Trophoblast cell (in vitro differentiated cells and primary cell): Measurements from ENCODE around the gene PRDM16.
"Not testable (repeated sequence)": the region's sequence is repeated elsewhere in the genome, so short reads cannot be mapped to it uniquely, and the experiment has no call there.

Experiments
- DNase-seq, 2 donors: peaks; one replicate each; pipeline ENCODE4 v3.0.0-alpha.2; 2016
- H2AFZ ChIP-seq: 2 replicates; pipeline ENCODE4 v1.6.1; 2013; ENCODE audit warnings: low read length, moderate library complexity, mild to moderate bottlenecking; ENCODE audit not compliant: insufficient read depth, poor library complexity
- H2AK5ac ChIP-seq: 2 replicates; pipeline ENCODE4 v1.6.1; 2013; ENCODE audit warnings: mild to moderate bottlenecking, low read length
- H2BK120ac ChIP-seq: 2 replicates; pipeline ENCODE4 v1.6.1; 2013; ENCODE audit warnings: low read length, mild to moderate bottlenecking, moderate library complexity; ENCODE audit not compliant: insufficient read depth, poor library complexity
- H2BK12ac ChIP-seq: 2 replicates; pipeline ENCODE4 v1.6.1; 2013; ENCODE audit warnings: mild to moderate bottlenecking, low read length, moderate library complexity
- H2BK5ac ChIP-seq: 2 replicates; pipeline ENCODE4 v1.6.1; 2013; ENCODE audit warnings: low read length, low read depth, moderate library complexity, mild to moderate bottlenecking; ENCODE audit not compliant: poor library complexity
- H3K14ac ChIP-seq: 2 replicates; pipeline ENCODE4 v1.6.1; 2013; ENCODE audit warnings: mild to moderate bottlenecking, low read length
- H3K18ac ChIP-seq: 2 replicates; pipeline ENCODE4 v1.6.1; 2013; ENCODE audit warnings: mild to moderate bottlenecking, low read length
- H3K23ac ChIP-seq: 2 replicates; pipeline ENCODE4 v1.6.1; 2013; ENCODE audit warnings: low read length
- H3K27ac ChIP-seq: 2 replicates; pipeline ENCODE4 v1.5.1; 2013; ENCODE audit warnings: low read depth, mild to moderate bottlenecking, inconsistent platforms, low read length, moderate library complexity
- H3K27me3 ChIP-seq: 2 replicates; pipeline ENCODE4 v1.6.1; 2013; ENCODE audit warnings: inconsistent platforms, mild to moderate bottlenecking, low read length, moderate library complexity; ENCODE audit not compliant: insufficient read depth
- H3K36me3 ChIP-seq, 2 experiments: 1 replicate in 1 of 2; 2 replicates in 1 of 2; pipeline ENCODE4 v1.6.1; 2013; ENCODE audit warnings: low read length in 2 of 2, mild to moderate bottlenecking in 2 of 2, moderate library complexity in 1 of 2; ENCODE audit not compliant: insufficient read depth in 2 of 2, control insufficient read depth in 1 of 2
- H3K4ac ChIP-seq: 2 replicates; pipeline ENCODE4 v1.6.1; 2013; ENCODE audit warnings: low read depth, mild to moderate bottlenecking, low read length, moderate library complexity
- H3K4me1 ChIP-seq, 2 experiments: 1 replicate in 1 of 2; 2 replicates in 1 of 2; pipeline ENCODE4 v1.6.1; 2013; ENCODE audit warnings: low read length in 2 of 2, mild to moderate bottlenecking in 2 of 2, moderate library complexity in 1 of 2; ENCODE audit not compliant: insufficient read depth in 2 of 2, control insufficient read depth in 1 of 2
- H3K4me2 ChIP-seq: 2 replicates; pipeline ENCODE4 v1.6.1; 2013; ENCODE audit warnings: inconsistent platforms, mild to moderate bottlenecking, low read length, moderate library complexity
- H3K4me3 ChIP-seq: 2 replicates; pipeline ENCODE4 v1.5.1; 2013; ENCODE audit warnings: mild to moderate bottlenecking, low read depth, low read length, inconsistent platforms
- H3K79me1 ChIP-seq: one replicate; pipeline ENCODE4 v1.6.1; 2013; ENCODE audit warnings: low read length
- H3K79me2 ChIP-seq: 2 replicates; pipeline ENCODE4 v1.6.1; 2013; ENCODE audit warnings: low read length, mild to moderate bottlenecking; ENCODE audit not compliant: control insufficient read depth, insufficient read depth, poor library complexity
- H3K9ac ChIP-seq: 2 replicates; pipeline ENCODE4 v1.6.1; 2013; ENCODE audit warnings: mild to moderate bottlenecking, low read length
- H3K9me3 ChIP-seq: 2 replicates; pipeline ENCODE4 v1.6.1; 2013; ENCODE audit warnings: low read depth, mild to moderate bottlenecking, control low read depth, inconsistent platforms, low read length; ENCODE audit not compliant: insufficient read depth
- H4K12ac ChIP-seq: 2 replicates; pipeline ENCODE4 v1.6.1; 2013; ENCODE audit warnings: low read depth, mild to moderate bottlenecking, low read length, moderate library complexity
- H4K8ac ChIP-seq: 2 replicates; pipeline ENCODE4 v1.6.1; 2013; ENCODE audit warnings: low read depth, mild to moderate bottlenecking, low read length, moderate library complexity
- H4K91ac ChIP-seq: one replicate; pipeline ENCODE4 v1.6.1; 2013; ENCODE audit warnings: low read depth, mild to moderate bottlenecking, low read length, moderate library complexity
- WGBS: extraction: QIAGEN DNeasy Blood & Tissue Kit; methylation state at CpG from one replicate; pipeline ENCODE4 v1.1.7; 2013; ENCODE audit warnings: missing lambda C conversion rate; ENCODE audit not compliant: insufficient read length, insufficient coverage; ENCODE audit errors: extremely low coverage; 5-methylcytosine and 5-hydroxymethylcytosine counted together

The PRDM16 gene

DNA sequence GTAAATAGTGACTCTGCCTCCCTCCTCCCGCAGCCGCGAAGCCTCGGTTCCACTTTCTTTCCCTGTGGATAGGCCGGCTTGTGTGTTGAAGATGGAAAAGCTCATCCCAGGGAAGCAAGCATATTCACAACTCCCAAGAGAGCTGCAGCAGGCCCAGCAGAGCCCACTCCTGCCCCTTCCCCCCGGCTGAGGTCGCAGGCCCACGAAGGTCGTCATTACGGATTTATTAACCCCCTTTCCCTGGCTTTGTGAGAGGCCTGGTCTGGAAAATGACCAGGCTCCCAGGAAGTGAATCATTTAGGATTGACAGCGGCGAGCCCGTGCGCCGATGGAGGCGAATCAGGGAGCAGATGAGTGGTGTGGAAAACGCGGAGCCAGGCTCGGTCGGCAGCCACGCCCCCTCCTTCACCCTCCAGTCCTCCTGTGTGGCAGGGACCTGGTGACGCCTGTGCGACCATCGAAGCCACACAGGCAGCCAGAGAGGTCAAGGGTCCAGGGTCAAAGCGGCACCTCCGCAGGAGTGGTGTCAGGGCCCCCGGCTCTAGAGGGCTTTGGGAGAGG is 93.4 kb downstream of the PRDM16 start:
- no peak overlapping the region for H2BK5ac ChIP-seq
- DNase-seq, result no peak
- no peaks in the 10 kb centered on the region for H3K79me2 ChIP-seq
- no peak overlapping the region for H4K91ac ChIP-seq
- H3K9me3 ChIP-seq, result no peaks in the 10 kb centered on the region
- no peak overlapping the region for H3K9ac ChIP-seq
- no peak overlapping the region for H3K4ac ChIP-seq
- no peaks in the 10 kb centered on the region for H3K4me1 ChIP-seq
- H3K4me3 ChIP-seq, result no peak overlapping the region
- H3K27ac ChIP-seq, result no peak overlapping the region
- no peak overlapping the region for H2BK12ac ChIP-seq
- no peaks in the 10 kb centered on the region for H3K79me1 ChIP-seq
- H2AK5ac ChIP-seq, result no peak overlapping the region
- H2BK120ac ChIP-seq, result no peak overlapping the region
- no peaks in the 10 kb centered on the region for H3K36me3 ChIP-seq
- H3K27me3 ChIP-seq, result no peaks in the 10 kb centered on the region
- no peak overlapping the region for H4K12ac ChIP-seq
- no peak overlapping the region for H4K8ac ChIP-seq
- no peak overlapping the region for H3K23ac ChIP-seq
- no peak overlapping the region for H3K14ac ChIP-seq
- H3K18ac ChIP-seq, result no peak overlapping the region
- H3K4me2 ChIP-seq, result no peak overlapping the region
- no CpG with 5 or more reads among the region's 27 CpGs for WGBS
- no peak overlapping the region for H2AFZ ChIP-seq

- no peak for DNase-seq
Observed at GRCh38 chr1:3163356-3163755, 94.4 kb downstream of the PRDM16 start.

GRCh38 chr1:3164671-3165070 is 95.7 kb downstream of the PRDM16 start:
- no peak for DNase-seq
- Histone ChIP-seq H4K12ac (no peak overlapping the region), H2BK12ac (no peak overlapping the region), H3K18ac (no peak overlapping the region), H3K4ac (no peak overlapping the region), H3K14ac (no peak overlapping the region), H3K36me3 (no peaks in the 10 kb centered on the region), H3K27ac (no peak overlapping the region), H2BK5ac (no peak overlapping the region), H4K91ac (no peak overlapping the region), H4K8ac (no peak overlapping the region), H2AFZ (no peak overlapping the region), H3K79me2 (no peaks in the 10 kb centered on the region), H2AK5ac (no peak overlapping the region), H3K9me3 (no peaks in the 10 kb centered on the region), H3K4me3 (no peak overlapping the region), H3K79me1 (no peaks in the 10 kb centered on the region), H3K23ac (no peak overlapping the region), H3K4me2 (no peak overlapping the region), H3K4me1 (no peaks in the 10 kb centered on the region), H3K9ac (no peak overlapping the region), H2BK120ac (no peak overlapping the region), H3K27me3 (no peaks in the 10 kb centered on the region)
- WGBS, result no CpG with 5 or more reads among the region's 21 CpGs

More at GRCh38 chr1:3163356-3163755, 94.4 kb downstream of the PRDM16 start:
- H3K4me1 ChIP-seq, result no peaks in the 10 kb centered on the region
- H2BK5ac ChIP-seq, result no peak overlapping the region
- no peak overlapping the region for H3K27ac ChIP-seq
- H3K79me1 ChIP-seq, result no peaks in the 10 kb centered on the region
- H3K79me2 ChIP-seq, result no peaks in the 10 kb centered on the region
- no peaks in the 10 kb centered on the region for H3K9me3 ChIP-seq
- H3K23ac ChIP-seq, result no peak overlapping the region
- no CpG with 5 or more reads among the region's 15 CpGs for WGBS
- no peak overlapping the region for H2AK5ac ChIP-seq
- no peak overlapping the region for H3K14ac ChIP-seq
- no peak overlapping the region for H2BK12ac ChIP-seq
- no peak overlapping the region for H4K8ac ChIP-seq
- H3K9ac ChIP-seq, result no peak overlapping the region
- no peak overlapping the region for H3K4me2 ChIP-seq
- H3K4me3 ChIP-seq, result peak overlapping the region; percentile 35
- no peak overlapping the region for H4K12ac ChIP-seq
- H4K91ac ChIP-seq, result no peak overlapping the region
- H3K4ac ChIP-seq, result no peak overlapping the region
- no peak overlapping the region for H2BK120ac ChIP-seq
- no peaks in the 10 kb centered on the region for H3K27me3 ChIP-seq
- H2AFZ ChIP-seq, result no peak overlapping the region
- H3K18ac ChIP-seq, result no peak overlapping the region
- H3K36me3 ChIP-seq, result no peaks in the 10 kb centered on the region

- not testable (repeated sequence) for H4K8ac ChIP-seq, H3K27me3 ChIP-seq, H3K9ac ChIP-seq, H3K27ac ChIP-seq, H4K91ac ChIP-seq, H3K18ac ChIP-seq, H3K9me3 ChIP-seq, H2AK5ac ChIP-seq, H3K4me2 ChIP-seq, H3K4ac ChIP-seq, H2BK120ac ChIP-seq, H3K79me1 ChIP-seq, H2AFZ ChIP-seq, H3K79me2 ChIP-seq, H3K14ac ChIP-seq, H3K4me1 ChIP-seq, H3K36me3 ChIP-seq, H2BK12ac ChIP-seq, H2BK5ac ChIP-seq, H3K23ac ChIP-seq, H4K12ac ChIP-seq
- peak overlapping the region; percentile 46 for H3K4me3 ChIP-seq
- peak in 1 of 2 donors; percentile 9 for DNase-seq
- no CpG with 5 or more reads among the region's 1 CpG for WGBS
Observed at GRCh38 chr1:3165189-3165588, 96.2 kb downstream of the PRDM16 start.
